BJ (cell line): ENCODE data around the gene IGFBPL1. TPM values are rescaled to one million over a fixed set of nuclear protein-coding genes. Genes with fewer than 3 reads are reported as not detected.

ENCODE experiments used
- CTCF ChIA-PET: fragments of 350-600 bp; formaldehyde crosslinking; extraction: SDS; loops from one replicate; lab custom pipeline; 2021; ENCODE audit warnings: antibody characterized with exemption, inconsistent platforms; lab: Yijun Ruan, JAX
- POLR2A ChIA-PET: fragments of 300-600 bp; sonication (Branson Sonifier 250); formaldehyde crosslinking; extraction: SDS; loops from one replicate; lab custom pipeline; 2021; ENCODE audit warnings: antibody characterized with exemption; lab: Charles Lee
- DNase-seq: peaks from one replicate; pipeline ENCODE4 v3.0.0-alpha.2; 2011; ENCODE audit warnings: low read depth
- H3K27me3 ChIP-seq: 2 replicates; pipeline ENCODE4 v1.6.0; 2011; ENCODE audit warnings: low read length; ENCODE audit not compliant: control insufficient read depth, insufficient read depth
- H3K36me3 ChIP-seq: 2 replicates; pipeline ENCODE4 v1.5.1; 2011; ENCODE audit warnings: low read length; ENCODE audit not compliant: control insufficient read depth, insufficient read depth
- H3K4me3 ChIP-seq: 2 replicates; pipeline ENCODE4 v1.5.1; 2011; ENCODE audit warnings: low read depth, mild to moderate bottlenecking, control low read depth, low read length
- CTCF ChIP-seq: IDR thresholded peaks from 2 replicates; pipeline ENCODE4 v1.5.1; 2011; ENCODE audit warnings: low read depth, mild to moderate bottlenecking, control low read depth, inconsistent platforms, low read length, moderate library complexity; ENCODE audit not compliant: insufficient read depth
- polyA plus RNA-seq: library from polyadenylated mRNA; depleted of rRNA; stranded (reverse); fragments of >200 nt; gene quantifications from 2 replicates; pipeline ENCODE4 v1.2.3, GENCODE V29; 2011

IGFBPL1 gene
- polyA plus RNA-seq, 1 experiment: 0.37 TPM

GRCh38 chr9:38360839-38361472, 63.3 kb downstream of the IGFBPL1 start:
- CTCF ChIA-PET: interaction anchor here (1.0 to 2.4 kb wide), 4 partner anchors 273 to 458 kb away, joined by 3 to 10 read pairs (median 5); no protein-coding TSS in a partner anchor
- no peak for TF ChIP-seq CTCF
- no peak for DNase-seq
- Histone ChIP-seq H3K4me3 (no peak overlapping the region), H3K36me3 (no peaks in the 10 kb centered on the region), H3K27me3 (no peaks in the 10 kb centered on the region)
- POLR2A ChIA-PET: no interaction called here

GRCh38 chr9:38359689-38360385, 64.4 kb downstream of the IGFBPL1 start:
- H3K27me3 ChIP-seq: no peaks in the 10 kb centered on the region
- CTCF ChIA-PET: interaction anchor here (1.3 to 2.4 kb wide), 3 partner anchors 444 to 457 kb away, joined by 3 to 10 read pairs (median 4); no protein-coding TSS in a partner anchor
- POLR2A ChIA-PET: no interaction called here
- TF ChIP-seq CTCF: no peak
- no peak overlapping the region for H3K4me3 ChIP-seq
- no peak for DNase-seq
- H3K36me3 ChIP-seq: no peaks in the 10 kb centered on the region

GRCh38 chr9:38359297-38359653, 65.0 kb downstream of the IGFBPL1 start:
- Histone ChIP-seq H3K27me3 (peaks cover under 1% of the 10 kb centered on the region; the same call in 1 of the 2 replicates), H3K36me3 (no peaks in the 10 kb centered on the region), H3K4me3 (no peak overlapping the region)
- no peak for DNase-seq
- ChIA-PET CTCF (interaction anchor here (1.3 kb wide), 1 partner anchor 25 kb away, joined by 4 read pairs; no protein-coding TSS in a partner anchor), POLR2A (no interaction called here)
- TF ChIP-seq CTCF: no peak

GRCh38 chr9:38358390-38359296, 65.6 kb downstream of the IGFBPL1 start:
- no peak for DNase-seq
- ChIA-PET CTCF (interaction anchor here (0.6 to 1.5 kb wide), 3 partner anchors 24 to 541 kb away, joined by 3 to 5 read pairs (median 4); no protein-coding TSS in a partner anchor), POLR2A (no interaction called here)
- no peak for TF ChIP-seq CTCF
- H3K4me3 ChIP-seq: no peak overlapping the region
- H3K27me3 ChIP-seq: peaks cover 4% of the 10 kb centered on the region
- H3K36me3 ChIP-seq: no peaks in the 10 kb centered on the region
